ENCODE data around the gene RELN. TPM values are rescaled to one million over a fixed set of nuclear protein-coding genes. Genes with fewer than 3 reads are reported as not detected.
A peak's percentile ranks its signal among the peaks of the same experiment; 100 is the strongest.

The RELN gene
- total and polyA plus RNA-seq, 2 of the 13 experiments (the other 11 are each of a cell fraction or from before 2014, with no cell fraction given), result 315 to 332 TPM

DNA sequence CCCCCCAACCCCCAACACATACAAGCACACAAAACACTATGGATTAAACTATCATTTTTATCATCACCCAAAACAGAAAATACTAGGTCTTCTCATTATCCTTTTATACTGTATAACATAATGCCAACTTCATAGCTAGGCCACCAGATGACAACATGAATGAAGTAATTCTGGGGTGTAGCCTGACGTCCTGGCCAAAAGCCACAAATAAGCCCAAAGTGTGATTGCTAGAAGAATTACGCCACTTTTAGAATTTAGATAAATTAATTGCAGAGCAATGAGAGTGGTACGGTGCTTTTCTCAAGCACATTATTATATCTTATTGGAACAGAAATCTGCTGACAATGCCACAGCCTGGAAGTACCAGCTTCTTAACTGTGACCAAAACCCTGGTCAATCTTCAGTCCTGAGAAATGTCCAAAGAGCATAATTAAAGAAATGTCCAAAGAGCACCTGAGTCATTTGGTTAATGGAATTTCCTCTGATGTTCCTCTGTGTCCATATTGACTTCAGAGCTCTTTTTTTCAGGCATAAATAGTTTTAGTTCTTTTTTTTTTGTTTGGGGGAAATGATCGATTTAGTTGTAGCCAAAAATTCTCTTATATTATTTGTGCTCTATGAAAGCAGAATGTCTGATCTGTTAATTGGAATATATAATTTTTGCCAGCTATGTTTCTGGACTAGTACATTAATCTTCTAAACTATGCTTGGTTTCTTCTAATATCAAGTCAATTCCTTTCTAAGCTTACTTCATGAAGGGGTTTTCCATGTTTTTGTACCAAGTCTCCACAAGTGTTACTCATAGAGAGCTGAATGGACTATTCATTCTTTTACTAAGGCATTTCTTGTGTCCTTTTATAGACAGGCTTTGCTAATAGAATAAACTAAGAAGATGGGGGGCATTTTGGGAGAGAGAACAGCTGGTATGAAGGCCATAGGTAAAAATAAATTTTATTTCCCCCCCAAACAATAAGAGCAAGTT, 310.0 kb downstream of the RELN start:
- DNase-seq (ENCODE audit: low spot score) (peak; percentile 35), ATAC-seq (no peak), FAIRE-seq (no peak)
- H3K27me3 ChIP-seq (ENCODE audit: control insufficient read depth in 1 of 2, insufficient read depth in 2 of 2, low read length in 2 of 2), result no peaks in the 10 kb centered on the region
- H3K79me2 ChIP-seq (ENCODE audit: insufficient read depth, low read length), result no peaks in the 10 kb centered on the region
- BruUV-seq (replicated peaks), result TSS peak; percentile 12
- H3K27ac ChIP-seq (ENCODE audit: extremely low read length, insufficient read depth, low read length), result peak overlapping the region; percentile 9
- H2AFZ ChIP-seq (ENCODE audit: low read length), result no peak overlapping the region
- no peak overlapping the region for H3K4me3 ChIP-seq (replicated peaks in 1 of 3; ENCODE audit: insufficient read depth in 1 of 3, low read depth in 2 of 3, low read length in 3 of 3)
- TF ChIP-seq MAFK (conservative IDR thresholded peaks at IDR 0.05 in 1 of 2, IDR thresholded peaks at IDR 0.05 in 1 of 2; ENCODE audit: low read length in 2 of 2) (peak in 1 of 2 experiments; percentile 17; a peak in 1 of 4 replicates), NFIC (IDR thresholded peaks at IDR 0.05; ENCODE audit: low read length) (peak; percentile 62; the same call in 1 of the 2 replicates)
- TF ChIP-seq, protein P1, sequence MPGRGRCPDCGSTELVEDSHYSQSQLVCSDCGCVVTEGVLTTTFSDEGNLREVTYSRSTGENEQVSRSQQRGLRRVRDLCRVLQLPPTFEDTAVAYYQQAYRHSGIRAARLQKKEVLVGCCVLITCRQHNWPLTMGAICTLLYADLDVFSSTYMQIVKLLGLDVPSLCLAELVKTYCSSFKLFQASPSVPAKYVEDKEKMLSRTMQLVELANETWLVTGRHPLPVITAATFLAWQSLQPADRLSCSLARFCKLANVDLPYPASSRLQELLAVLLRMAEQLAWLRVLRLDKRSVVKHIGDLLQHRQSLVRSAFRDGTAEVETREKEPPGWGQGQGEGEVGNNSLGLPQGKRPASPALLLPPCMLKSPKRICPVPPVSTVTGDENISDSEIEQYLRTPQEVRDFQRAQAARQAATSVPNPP (CRISPR knock-in tag; IDR thresholded peaks at IDR 0.05), result no peak
- no peak overlapping the region for H3K9ac ChIP-seq (ENCODE audit: insufficient read depth, low read depth, low read length)
- 0 out of 5 replicates have a peak, but pooled peaks cover 0 to 8% of the 10 kb centered on the region in 2 experiments for H3K36me3 ChIP-seq (replicated peaks in 1 of 2; ENCODE audit: control insufficient read depth in 1 of 2, insufficient read depth in 2 of 2, low read length in 2 of 2)
- POLR2A ChIA-PET, result interaction anchor here (0.8 to 1.2 kb wide), 2 partner anchors 11 to 13 kb away, joined by 3 read pairs; no protein-coding TSS in a partner anchor
- no peaks in the 10 kb centered on the region for H4K20me1 ChIP-seq (ENCODE audit: insufficient read depth, low read length)
- CTCF ChIA-PET (ENCODE audit: low intra/inter-chr PET ratio, low total read pairs), result no interaction called here
- H3K9me3 ChIP-seq (ENCODE audit: low read length), result no peaks in the 10 kb centered on the region
- H3K4me1 ChIP-seq (ENCODE audit: insufficient read depth, low read length), result peaks cover 30% of the 10 kb centered on the region
- intact Hi-C loops (cut with micrococcal nuclease; ENCODE audit: unreplicated experiment), result loop anchor here (5.0 kb wide), 1 partner anchor 33 kb away; no protein-coding TSS in a partner anchor
- WGBS (ENCODE audit: low lambda C conversion rate), result 87% methylated on average over 4 of the region's 4 CpGs
- no peak overlapping the region for H3K4me2 ChIP-seq (ENCODE audit: low read depth, low read length)
- in situ Hi-C loops (cut with HindIII; ENCODE audit: extremely low pct_ligation_motif_present, low pct_unique_long_range_greater_than_20kb), result no loop called here

DNA sequence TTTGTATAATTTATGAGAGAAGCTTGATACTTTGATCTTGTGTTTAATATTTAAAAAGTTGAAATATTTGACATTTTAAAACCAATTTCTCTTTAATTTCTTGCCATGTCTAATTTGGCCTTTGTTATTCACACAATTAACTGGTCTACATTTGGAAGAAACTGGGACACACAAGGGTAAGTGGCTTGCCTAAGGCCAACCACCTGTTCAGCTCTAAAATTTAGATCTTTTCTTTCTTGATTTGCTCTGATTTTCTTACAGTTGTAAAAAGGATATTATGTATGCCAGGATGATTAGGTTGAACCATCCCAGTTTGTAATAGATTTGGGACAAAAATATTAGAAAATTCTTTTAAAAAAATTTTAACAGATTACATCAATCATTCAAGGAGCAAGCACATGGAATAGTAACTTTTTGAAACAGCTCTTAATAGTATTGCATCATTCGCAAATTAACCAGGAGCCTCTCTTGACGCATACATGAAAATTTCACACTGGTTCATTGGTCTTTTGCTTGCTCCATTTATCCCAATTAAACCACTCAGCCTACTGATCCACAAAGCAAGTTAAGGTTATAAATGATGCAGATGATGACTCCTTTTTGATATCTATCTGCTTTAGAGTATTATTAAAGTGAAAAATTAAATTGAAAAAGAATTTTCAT, 321.0 kb downstream of the RELN start:
- no peak overlapping the region for H3K4me3 ChIP-seq (replicated peaks in 1 of 3; ENCODE audit: insufficient read depth in 1 of 3, low read depth in 2 of 3, low read length in 3 of 3)
- no peak for FAIRE-seq
- H3K27ac ChIP-seq (ENCODE audit: extremely low read length, insufficient read depth, low read length), result no peak overlapping the region
- no peaks in the 10 kb centered on the region for H3K9me3 ChIP-seq (ENCODE audit: low read length)
- no peaks in the 10 kb centered on the region for H4K20me1 ChIP-seq (ENCODE audit: insufficient read depth, low read length)
- no peak overlapping the region for H3K9ac ChIP-seq (ENCODE audit: insufficient read depth, low read depth, low read length)
- intact Hi-C loops (cut with micrococcal nuclease; ENCODE audit: unreplicated experiment), result no loop called here
- 94% methylated on average over 2 of the region's 2 CpGs for WGBS (ENCODE audit: low lambda C conversion rate)
- H3K79me2 ChIP-seq (ENCODE audit: insufficient read depth, low read length), result no peaks in the 10 kb centered on the region
- no peak for DNase-seq (ENCODE audit: low spot score)
- no TSS peak for BruUV-seq (replicated peaks)
- no peak overlapping the region for H2AFZ ChIP-seq (ENCODE audit: low read length)
- H3K4me2 ChIP-seq (ENCODE audit: low read depth, low read length), result no peak overlapping the region
- ATAC-seq, result no peak
- peaks cover 24% of the 10 kb centered on the region for H3K4me1 ChIP-seq (ENCODE audit: insufficient read depth, low read length)
- CTCF ChIA-PET (ENCODE audit: low intra/inter-chr PET ratio, low total read pairs), result no interaction called here
- in situ Hi-C loops (cut with HindIII; ENCODE audit: extremely low pct_ligation_motif_present, low pct_unique_long_range_greater_than_20kb), result no loop called here
- no peaks in the 10 kb centered on the region; a peak in 1 of 5 replicates for H3K27me3 ChIP-seq (ENCODE audit: control insufficient read depth in 1 of 2, insufficient read depth in 2 of 2, low read length in 2 of 2)
- POLR2A ChIA-PET, result interaction anchor here (1.8 kb wide), 1 partner anchor 8 kb away, joined by 4 read pairs; no protein-coding TSS in a partner anchor
- H3K36me3 ChIP-seq (replicated peaks in 1 of 2; ENCODE audit: control insufficient read depth in 1 of 2, insufficient read depth in 2 of 2, low read length in 2 of 2), result no peaks in the 10 kb centered on the region
- TF ChIP-seq ATF7 (IDR thresholded peaks at IDR 0.05) (0 out of 2 replicates have a peak, but pooled peaks have one; percentile 34), ATF7 (CRISPR knock-in tag; IDR thresholded peaks at IDR 0.05) (no peak), RFX5 (IDR thresholded peaks at IDR 0.05; ENCODE audit: low read depth, low read length) (no peak), CEBPB (IDR thresholded peaks at IDR 0.05; ENCODE audit: borderline replicate concordance, low read depth, low read length) (peak; percentile 41; the same call in 1 of the 2 replicates)
